HEK293 (cell line): Measurements from ENCODE around the gene SPOCK1.

Experiments
- ZBTB7A ChIP-seq: fragments of 450-650 bp; formaldehyde crosslinking; IDR thresholded peaks from 2 replicates; pipeline ENCODE4 v1.5.1; 2016; ENCODE audit warnings: low read depth, missing biosample characterization, missing genetic modification characterization
- ZNF169 ChIP-seq: fragments of 450-650 bp; formaldehyde crosslinking; IDR thresholded peaks from 2 replicates; pipeline ENCODE4 v1.5.1; 2016; ENCODE audit warnings: missing biosample characterization, missing genetic modification characterization
- ZNF2 ChIP-seq: fragments of 450-650 bp; formaldehyde crosslinking; IDR thresholded peaks from 2 replicates; pipeline ENCODE4 v1.5.1; 2016; ENCODE audit warnings: missing biosample characterization, missing genetic modification characterization
- ZNF398 ChIP-seq: fragments of 450-650 bp; formaldehyde crosslinking; IDR thresholded peaks from 2 replicates; pipeline ENCODE4 v1.5.1; 2017; ENCODE audit warnings: missing biosample characterization, missing genetic modification characterization
- ZNF555 ChIP-seq: fragments of 450-650 bp; formaldehyde crosslinking; conservative IDR thresholded peaks from 2 replicates; pipeline ENCODE4 v1.5.1; 2017; ENCODE audit warnings: missing biosample characterization, mild to moderate bottlenecking, missing genetic modification characterization, inconsistent platforms
- TF ChIP-seq, protein P1 (sequence below): fragments of 450-650 bp; formaldehyde crosslinking; IDR thresholded peaks from 2 replicates; pipeline ENCODE4 v1.5.1; 2016; ENCODE audit warnings: missing biosample characterization, missing genetic modification characterization

- TF ChIP-seq ZBTB7A (tag by site-specific recombination) (no peak), ZNF398 (tag by site-specific recombination) (no peak), ZNF169 (tag by site-specific recombination) (no peak), ZNF555 (tag by site-specific recombination) (no peak), ZNF2 (tag by site-specific recombination) (no peak)
- TF ChIP-seq, protein P1, sequence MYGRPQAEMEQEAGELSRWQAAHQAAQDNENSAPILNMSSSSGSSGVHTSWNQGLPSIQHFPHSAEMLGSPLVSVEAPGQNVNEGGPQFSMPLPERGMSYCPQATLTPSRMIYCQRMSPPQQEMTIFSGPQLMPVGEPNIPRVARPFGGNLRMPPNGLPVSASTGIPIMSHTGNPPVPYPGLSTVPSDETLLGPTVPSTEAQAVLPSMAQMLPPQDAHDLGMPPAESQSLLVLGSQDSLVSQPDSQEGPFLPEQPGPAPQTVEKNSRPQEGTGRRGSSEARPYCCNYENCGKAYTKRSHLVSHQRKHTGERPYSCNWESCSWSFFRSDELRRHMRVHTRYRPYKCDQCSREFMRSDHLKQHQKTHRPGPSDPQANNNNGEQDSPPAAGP: no peak
These were observed 56.5 kb downstream of the SPOCK1 start for GRCh38 chr5:137442660-137443059.
